HG03469 (cell line): ENCODE results near the gene VAX1.

Source experiments
- ATAC-seq: cut with Tn5 transposase; IDR thresholded peaks from one replicate; pipeline ENCODE4 v1.9.1; 2021; ENCODE audit warnings: mild to moderate bottlenecking, moderate library complexity, moderate number of reproducible peaks; ENCODE audit not compliant: unreplicated experiment

VAX1 gene

DNA sequence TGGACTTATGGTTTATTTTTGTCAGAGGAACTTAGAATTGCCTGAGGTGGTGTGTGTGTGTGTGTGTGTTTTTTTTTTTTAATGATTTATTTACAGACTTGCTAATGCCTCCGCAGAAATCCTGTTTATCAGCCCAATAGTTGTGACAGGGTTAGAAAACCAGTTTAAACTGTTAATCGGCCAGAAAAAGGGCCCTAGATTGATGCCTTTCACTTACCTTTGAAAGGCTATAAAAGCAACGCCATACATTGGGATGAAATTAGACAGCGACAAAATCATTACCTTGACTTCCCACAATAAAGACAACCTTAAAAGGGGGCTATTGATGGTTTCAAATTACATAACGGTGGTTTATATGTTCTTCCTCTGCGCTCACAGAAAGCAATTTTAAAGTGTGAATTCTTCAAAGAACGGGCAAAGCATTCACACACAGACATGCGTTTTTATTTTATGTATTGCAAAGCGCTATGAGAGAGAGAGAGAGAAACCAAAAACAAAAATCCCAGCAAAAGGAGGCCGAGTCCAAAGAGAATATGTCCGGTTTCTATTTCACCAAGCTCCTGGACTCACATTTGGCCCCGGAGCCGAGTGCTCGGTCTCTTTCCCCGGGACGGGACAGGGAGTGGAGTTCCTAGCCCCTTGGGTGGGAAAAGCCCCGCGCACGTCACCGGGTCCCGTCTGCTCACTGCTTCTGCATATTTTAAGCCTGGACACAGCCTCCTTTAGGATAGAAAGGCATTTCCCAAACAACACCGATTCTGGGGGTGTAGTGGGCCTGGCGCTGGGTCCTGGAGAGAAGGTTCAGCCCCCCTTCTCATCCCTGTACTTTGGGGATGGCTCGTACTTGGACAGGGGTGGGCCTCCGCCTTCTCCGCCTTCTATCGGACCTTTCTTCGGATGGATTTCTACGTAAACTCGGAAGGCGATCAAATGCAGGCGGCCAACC is 26.8 kb upstream of the VAX1 start:
- no peak for ATAC-seq

GRCh38 chr10:117163954-117164548 is 26.0 kb upstream of the VAX1 start:
- ATAC-seq: no peak

DNA sequence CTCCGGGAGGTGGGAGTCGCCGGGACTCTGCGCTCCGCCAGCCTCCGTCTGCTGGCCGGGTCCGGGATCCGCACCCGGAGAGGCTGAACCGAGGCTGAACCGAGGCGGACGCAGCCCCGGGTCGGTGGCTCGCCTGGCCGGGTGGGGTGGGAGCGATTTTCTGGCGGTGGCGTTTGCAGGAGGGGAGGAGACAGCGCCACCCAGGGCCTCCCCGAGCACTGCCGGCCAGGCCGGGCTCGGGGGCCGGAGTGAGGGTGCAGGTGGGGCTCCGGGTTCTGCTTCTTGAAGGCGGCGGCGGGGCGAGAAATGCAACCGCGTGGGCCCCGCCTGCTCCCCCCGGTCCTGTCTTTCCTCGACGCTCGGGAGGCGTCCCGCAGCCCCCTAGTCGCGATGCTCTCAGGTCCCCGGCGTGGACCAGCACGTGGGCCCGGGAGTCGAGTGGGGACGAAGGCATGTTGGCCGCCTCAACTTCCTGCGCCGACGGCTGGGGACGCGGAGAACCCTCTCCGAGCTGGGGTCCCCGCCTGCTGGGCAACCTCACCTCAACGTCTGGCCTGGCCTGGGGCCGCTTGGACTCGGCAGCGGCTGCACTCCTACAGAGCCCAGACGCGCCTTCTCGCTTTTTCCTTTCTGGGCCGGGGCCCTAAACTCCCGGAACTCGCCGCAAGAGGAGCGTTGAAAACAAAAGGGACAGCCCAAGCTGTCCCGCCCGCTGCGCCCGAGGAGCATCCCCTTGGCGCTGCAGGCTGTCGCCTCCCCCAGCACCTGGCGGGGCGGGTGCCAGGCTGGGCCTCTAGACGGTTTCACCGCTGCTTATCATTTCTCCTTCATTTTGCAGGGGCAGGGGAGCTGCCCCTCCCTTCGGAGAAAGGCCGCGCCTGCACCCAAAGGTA is 25.2 kb upstream of the VAX1 start:
- no peak for ATAC-seq

DNA sequence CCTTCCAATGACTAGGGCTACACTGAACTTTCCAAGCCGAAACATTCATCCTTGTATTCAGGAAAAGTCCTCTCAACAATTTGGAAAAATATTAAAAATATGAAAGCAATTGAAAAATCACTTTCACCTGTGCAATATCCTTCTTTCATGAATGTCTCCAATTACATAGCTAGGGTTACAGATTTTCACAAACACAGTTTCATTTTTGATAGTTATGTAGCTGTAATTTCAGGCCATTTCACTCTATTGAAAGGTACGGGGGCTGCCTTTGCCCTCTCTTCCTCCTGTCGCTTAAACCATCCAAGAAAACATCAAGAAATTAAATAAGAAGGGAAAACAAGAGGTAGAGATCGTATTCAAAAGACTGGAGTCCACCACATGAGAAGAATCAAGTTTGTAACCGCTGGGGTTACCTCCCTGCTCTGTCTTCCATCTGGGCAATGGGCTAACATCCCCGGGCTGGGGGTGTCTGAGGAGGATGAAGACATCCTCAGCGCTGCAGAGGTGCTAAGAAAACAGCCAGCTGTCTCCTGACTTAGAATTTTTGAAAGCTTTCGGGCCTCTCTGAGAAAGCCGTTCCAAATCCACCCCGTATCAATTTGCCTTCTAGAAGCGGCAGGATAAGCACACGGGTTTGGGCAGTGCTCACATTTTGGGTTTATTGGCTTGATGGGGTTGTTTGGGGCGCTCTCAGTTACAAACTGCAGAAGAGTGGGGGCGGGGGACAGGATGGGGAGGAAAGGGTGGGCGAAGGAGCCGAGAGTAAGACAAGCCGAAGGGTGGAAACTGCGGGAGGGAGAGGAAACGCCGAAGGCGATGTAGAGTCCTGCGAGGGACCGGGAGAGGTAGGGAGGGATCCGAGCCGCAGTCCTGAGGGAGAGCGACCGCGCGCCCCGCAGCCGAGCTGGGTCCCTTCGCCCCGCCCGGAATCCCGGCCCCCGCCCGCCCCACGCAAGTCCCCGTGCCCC is 24.3 kb upstream of the VAX1 start:
- ATAC-seq: no peak

- ATAC-seq: no peak
Observed at GRCh38 chr10:117161386-117162033, 23.4 kb upstream of the VAX1 start.

DNA sequence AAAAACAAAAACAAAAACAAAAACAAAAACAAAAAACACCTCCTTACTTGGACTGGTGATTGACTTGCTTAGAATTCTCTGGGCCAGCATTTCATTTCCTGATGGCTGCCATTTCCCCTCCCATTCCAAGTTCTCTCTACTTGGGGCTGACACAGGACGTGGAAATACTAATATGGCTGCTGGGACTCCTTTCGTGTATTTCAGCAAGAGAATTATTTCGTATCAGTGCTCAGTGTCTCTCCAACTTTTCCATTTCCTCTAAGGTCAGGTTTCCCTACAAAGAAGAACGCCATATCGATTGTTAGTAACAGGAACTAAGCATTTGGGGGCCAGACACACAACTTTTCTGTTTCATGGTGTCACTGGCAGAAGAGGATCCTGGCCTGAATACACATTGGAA is 22.5 kb upstream of the VAX1 start:
- ATAC-seq: no peak

DNA sequence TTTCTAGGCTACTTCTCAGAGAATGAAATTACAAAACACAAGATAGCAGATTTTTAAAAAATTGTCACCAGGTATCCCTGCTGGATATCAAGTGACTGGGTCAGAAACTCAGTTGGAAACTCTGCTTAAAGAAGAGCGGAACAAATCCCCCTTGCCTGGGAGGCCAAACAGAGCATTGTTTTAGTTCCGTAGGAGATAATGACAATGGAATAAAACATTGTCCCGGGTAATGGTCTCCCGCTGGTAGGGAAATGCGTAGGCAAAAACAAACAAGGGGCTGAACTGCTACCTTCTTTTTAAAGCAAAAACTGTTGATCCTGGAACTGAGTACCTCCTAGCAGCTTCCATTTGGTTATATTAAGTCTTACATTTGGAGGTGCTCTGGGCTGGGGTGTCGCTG is 21.3 kb upstream of the VAX1 start:
- ATAC-seq: no peak

DNA sequence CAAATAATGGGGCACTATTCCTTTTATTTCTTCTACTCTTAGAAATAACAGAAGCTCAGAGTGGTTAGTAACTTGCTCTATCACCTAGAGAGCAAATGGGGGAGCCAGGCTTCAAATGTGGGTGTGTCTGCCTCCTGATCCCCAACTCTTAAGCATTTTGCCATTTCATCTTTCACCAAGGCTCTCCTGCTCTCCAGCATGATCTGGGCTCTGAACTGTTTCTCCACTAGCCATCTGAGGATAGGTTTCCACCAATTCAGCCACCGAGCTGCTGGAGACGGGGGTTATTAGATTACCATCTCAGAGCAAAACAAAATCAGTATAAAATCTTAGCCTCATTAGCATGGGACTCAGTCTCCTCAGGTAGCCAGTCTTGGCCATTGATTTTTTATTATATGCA is 20.2 kb upstream of the VAX1 start:
- no peak for ATAC-seq

DNA sequence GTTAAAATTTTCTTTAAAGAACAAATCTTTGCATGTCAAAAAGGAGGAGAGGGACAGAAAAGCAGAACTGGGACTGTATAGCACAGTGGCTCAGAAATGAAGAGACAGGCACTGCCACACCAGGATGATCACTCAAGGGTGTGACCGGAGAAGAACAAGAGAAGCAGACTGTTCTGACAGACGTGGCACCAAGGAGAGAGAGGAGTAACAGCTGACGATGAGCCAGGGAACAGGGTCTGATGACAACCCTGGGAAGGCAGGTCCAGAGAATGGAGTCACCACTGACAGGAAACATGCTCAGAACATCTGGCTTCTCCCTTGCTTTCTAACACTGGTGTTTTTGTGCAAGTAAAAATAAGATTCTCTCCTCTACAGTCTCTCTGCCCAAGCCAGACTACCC is 14.6 kb upstream of the VAX1 start:
- no peak for ATAC-seq

GRCh38 chr10:117148284-117148683 is 10.2 kb upstream of the VAX1 start:
- ATAC-seq: no peak

GRCh38 chr10:117145019-117145418 is 6.9 kb upstream of the VAX1 start:
- no peak for ATAC-seq

- ATAC-seq: no peak
Observed at GRCh38 chr10:117143103-117143823, 5.2 kb upstream of the VAX1 start.

DNA sequence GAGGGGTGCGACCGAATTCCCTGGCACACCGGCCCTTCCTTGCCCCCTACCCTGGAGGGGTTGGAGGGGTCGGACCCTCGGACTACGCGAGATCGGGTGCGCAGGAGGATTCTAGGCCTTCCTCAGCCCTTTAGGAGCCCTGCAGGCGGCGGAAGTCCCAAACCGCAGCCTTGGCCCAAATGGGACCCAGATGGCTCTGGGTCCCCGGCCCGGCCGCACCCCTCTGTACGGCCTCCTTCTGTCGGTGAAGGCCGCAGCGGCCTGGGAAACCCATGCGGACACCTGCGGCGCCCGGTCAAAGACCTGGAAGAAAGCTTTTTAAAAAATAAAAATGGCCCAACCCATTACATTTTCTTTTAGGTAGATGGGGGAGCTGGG is 2.4 kb upstream of the VAX1 start:
- no peak for ATAC-seq

- no peak for ATAC-seq
Observed at GRCh38 chr10:117139581-117140524, 1.8 kb upstream of the VAX1 start.

GRCh38 chr10:117138838-117139580 is 939 bp upstream of the VAX1 start:
- no peak for ATAC-seq

DNA sequence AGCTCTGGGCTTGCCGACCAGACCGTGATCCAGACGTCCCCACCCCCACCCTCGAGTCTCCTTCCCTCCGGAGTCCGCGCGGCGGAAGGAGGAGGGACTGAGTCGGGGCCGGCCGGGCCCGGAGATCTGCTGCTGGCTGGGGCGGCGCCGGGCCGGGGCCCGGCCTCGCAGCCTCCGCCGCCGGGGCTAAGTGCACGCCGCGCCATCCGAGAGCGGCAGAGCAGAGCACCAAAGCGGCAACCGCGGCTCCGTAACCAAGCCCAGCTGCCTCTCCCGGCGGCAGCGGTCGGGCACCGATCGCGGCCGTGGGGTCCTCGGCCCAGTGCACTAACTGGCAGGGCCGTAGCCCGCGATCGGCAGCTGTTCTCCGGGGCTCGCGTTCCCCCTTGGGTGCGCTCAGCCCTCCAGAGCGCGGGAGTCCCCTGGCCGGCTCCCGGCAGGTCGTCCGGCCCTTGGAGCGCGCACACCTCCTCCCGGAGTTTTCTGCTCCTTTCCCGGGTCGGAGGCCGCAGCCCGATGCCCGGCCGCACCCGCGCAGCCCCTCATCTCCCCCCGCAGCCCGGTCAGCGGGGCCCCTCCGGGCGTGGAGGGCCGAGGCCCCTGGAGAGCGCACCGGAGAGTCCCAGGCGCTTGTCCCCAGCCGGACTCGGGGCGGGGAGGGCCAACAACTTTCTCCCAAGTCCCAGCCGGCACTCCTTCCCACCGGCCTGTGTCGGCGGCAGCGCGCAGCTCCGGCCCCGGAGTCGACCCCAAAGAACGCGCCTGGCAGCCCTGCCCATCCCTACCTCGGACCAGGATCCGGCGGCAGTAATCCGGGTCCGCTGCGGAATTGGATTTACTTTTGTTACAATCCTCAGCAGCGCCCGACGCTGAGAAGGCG is 799 bp downstream of the VAX1 start:
- ATAC-seq: no peak
